Measurements from ENCODE around the gene HYI. TPM values are rescaled to one million over a fixed set of nuclear protein-coding genes. Genes with fewer than 3 reads are reported as not detected.
A peak's percentile ranks its signal among the peaks of the same experiment; 100 is the strongest.

HYI gene
- total RNA-seq, 3 donors from 2014 or later (not counting 1 experiment from before 2014, with no cell fraction given): 7.0 to 14.2 (median 8.6) TPM

- H3K4me3 Mint-ChIP-seq: no peak overlapping the region
- Histone ChIP-seq H3K27me3 (ENCODE audit: control insufficient read depth, insufficient read depth, low read length) (no peaks in the 10 kb centered on the region), H3K9me3 (ENCODE audit: control insufficient read depth, insufficient read depth, low read length) (no peaks in the 10 kb centered on the region), H3K36me3 (ENCODE audit: control insufficient read depth, insufficient read depth, low read length) (peaks cover 57% of the 10 kb centered on the region), H3K4me3 (ENCODE audit: low read length) (no peak overlapping the region), H3K27ac (ENCODE audit: low read length) (no peak overlapping the region), H3K4me1 (ENCODE audit: control insufficient read depth, insufficient read depth, low read length) (no peaks in the 10 kb centered on the region)
- WGBS (ENCODE audit: insufficient coverage): 96% methylated on average over 20 of the region's 20 CpGs
- intact Hi-C loops (cut with micrococcal nuclease): no loop called here
- H3K4me1 Mint-ChIP-seq: no peaks in the 10 kb centered on the region
- no peak for TF ChIP-seq CTCF (IDR thresholded peaks at IDR 0.05)
- peak overlapping the region in 1 of 2 donors; percentile 31 for H3K27ac Mint-ChIP-seq
- no peaks in the 10 kb centered on the region for H3K9me3 Mint-ChIP-seq
- ATAC-seq (no peak), DNase-seq (no peak)
- no peaks in the 10 kb centered on the region for H3K36me3 Mint-ChIP-seq
- no peaks in the 10 kb centered on the region for H3K27me3 Mint-ChIP-seq (ENCODE audit: low read depth in 2 of 2)
These were observed 16.4 kb downstream of the HYI start for GRCh38 chr1:43437031-43437973.

- no peak overlapping the region for H3K4me3 ChIP-seq (ENCODE audit: low read length)
- no peak for TF ChIP-seq CTCF (IDR thresholded peaks at IDR 0.05)
- H3K27me3 ChIP-seq (ENCODE audit: control insufficient read depth, insufficient read depth, low read length): no peaks in the 10 kb centered on the region
- intact Hi-C loops (cut with micrococcal nuclease): no loop called here
- no peaks in the 10 kb centered on the region for H3K4me1 ChIP-seq (ENCODE audit: control insufficient read depth, insufficient read depth, low read length)
- H3K9me3 Mint-ChIP-seq: no peaks in the 10 kb centered on the region
- H3K4me3 Mint-ChIP-seq: no peak overlapping the region
- H3K27ac Mint-ChIP-seq: no peak overlapping the region
- peaks cover 66% of the 10 kb centered on the region for H3K36me3 ChIP-seq (ENCODE audit: control insufficient read depth, insufficient read depth, low read length)
- no peak overlapping the region for H3K27ac ChIP-seq (ENCODE audit: low read length)
- no peaks in the 10 kb centered on the region for H3K27me3 Mint-ChIP-seq (ENCODE audit: low read depth in 2 of 2)
- ATAC-seq (no peak), DNase-seq (no peak)
- no peaks in the 10 kb centered on the region for H3K4me1 Mint-ChIP-seq
- 97% methylated on average over 3 of the region's 3 CpGs for WGBS (ENCODE audit: insufficient coverage)
- H3K36me3 Mint-ChIP-seq: no peaks in the 10 kb centered on the region
- no peaks in the 10 kb centered on the region for H3K9me3 ChIP-seq (ENCODE audit: control insufficient read depth, insufficient read depth, low read length)
These were observed 17.4 kb downstream of the HYI start for GRCh38 chr1:43436371-43436770.

- 95% methylated on average over 14 of the region's 14 CpGs for WGBS (ENCODE audit: insufficient coverage)
- peak overlapping the region in 1 of 2 donors; percentile 13 for H3K27ac Mint-ChIP-seq
These were observed 18.3 kb downstream of the HYI start for GRCh38 chr1:43435146-43436145.

More at GRCh38 chr1:43435146-43436145, 18.3 kb downstream of the HYI start:
- intact Hi-C loops (cut with micrococcal nuclease): no loop called here
- no peaks in the 10 kb centered on the region for H3K9me3 ChIP-seq (ENCODE audit: control insufficient read depth, insufficient read depth, low read length)
- no peaks in the 10 kb centered on the region for H3K4me1 ChIP-seq (ENCODE audit: control insufficient read depth, insufficient read depth, low read length)
- no peaks in the 10 kb centered on the region for H3K27me3 ChIP-seq (ENCODE audit: control insufficient read depth, insufficient read depth, low read length)
- ATAC-seq (no peak), DNase-seq (no peak)
- no peak overlapping the region for H3K27ac ChIP-seq (ENCODE audit: low read length)
- H3K4me1 Mint-ChIP-seq: no peaks in the 10 kb centered on the region
- no peak overlapping the region for H3K4me3 Mint-ChIP-seq
- H3K36me3 Mint-ChIP-seq: no peaks in the 10 kb centered on the region
- H3K36me3 ChIP-seq (ENCODE audit: control insufficient read depth, insufficient read depth, low read length): peaks cover 68% of the 10 kb centered on the region
- H3K9me3 Mint-ChIP-seq: no peaks in the 10 kb centered on the region
- no peaks in the 10 kb centered on the region for H3K27me3 Mint-ChIP-seq (ENCODE audit: low read depth in 2 of 2)
- H3K4me3 ChIP-seq (ENCODE audit: low read length): no peak overlapping the region
- TF ChIP-seq CTCF (IDR thresholded peaks at IDR 0.05): no peak

All from natural killer cell (primary cell).